Measurements from ENCODE around the gene CRTAC1.
"Not testable (repeated sequence)": the region's sequence is repeated elsewhere in the genome, so short reads cannot be mapped to it uniquely, and the experiment has no call there.

The CRTAC1 gene

GRCh38 chr10:97863808-97864207, 166.6 kb downstream of the CRTAC1 start:
- no peaks in the 10 kb centered on the region for H3K9me3 ChIP-seq (ENCODE audit: control insufficient read depth, insufficient read depth, low read length)
- peaks cover 19% of the 10 kb centered on the region for H3K4me1 ChIP-seq (ENCODE audit: insufficient read depth, low read length)
- H3K9ac ChIP-seq (ENCODE audit: low read depth, low read length), result no peak overlapping the region
- H3K36me3 ChIP-seq (ENCODE audit: insufficient read depth, low read length), result no peaks in the 10 kb centered on the region

- Histone ChIP-seq H3K9ac (ENCODE audit: low read depth, low read length) (no peak overlapping the region), H3K36me3 (ENCODE audit: insufficient read depth, low read length) (no peaks in the 10 kb centered on the region), H3K9me3 (ENCODE audit: control insufficient read depth, insufficient read depth, low read length) (no peaks in the 10 kb centered on the region), H3K4me1 (ENCODE audit: insufficient read depth, low read length) (peaks cover 16% of the 10 kb centered on the region)
Observed at GRCh38 chr10:97861924-97862323, 168.5 kb downstream of the CRTAC1 start.

- no peak overlapping the region for H3K9ac ChIP-seq (ENCODE audit: low read depth, low read length)
- H3K4me1 ChIP-seq (ENCODE audit: insufficient read depth, low read length), result peaks cover 16% of the 10 kb centered on the region
- no peaks in the 10 kb centered on the region for H3K9me3 ChIP-seq (ENCODE audit: control insufficient read depth, insufficient read depth, low read length)
- H3K36me3 ChIP-seq (ENCODE audit: insufficient read depth, low read length), result no peaks in the 10 kb centered on the region
Observed at GRCh38 chr10:97861097-97861750, 169.2 kb downstream of the CRTAC1 start.

- H3K9me3 ChIP-seq (ENCODE audit: control insufficient read depth, insufficient read depth, low read length), result no peaks in the 10 kb centered on the region
- peaks cover 16% of the 10 kb centered on the region for H3K4me1 ChIP-seq (ENCODE audit: insufficient read depth, low read length)
- no peak overlapping the region for H3K9ac ChIP-seq (ENCODE audit: low read depth, low read length)
Observed at GRCh38 chr10:97858001-97858439, 172.4 kb downstream of the CRTAC1 start.

GRCh38 chr10:97854743-97855142, 175.7 kb downstream of the CRTAC1 start:
- Histone ChIP-seq H3K4me1 (ENCODE audit: insufficient read depth, low read length) (no peaks in the 10 kb centered on the region; the same call in 1 of the 2 replicates), H3K36me3 (ENCODE audit: insufficient read depth, low read length) (no peaks in the 10 kb centered on the region), H3K9me3 (ENCODE audit: control insufficient read depth, insufficient read depth, low read length) (no peaks in the 10 kb centered on the region), H3K9ac (ENCODE audit: low read depth, low read length) (no peak overlapping the region)

More at GRCh38 chr10:97858001-97858439, 172.4 kb downstream of the CRTAC1 start:
- H3K36me3 ChIP-seq (ENCODE audit: insufficient read depth, low read length), result no peaks in the 10 kb centered on the region

- H3K36me3 ChIP-seq (ENCODE audit: insufficient read depth, low read length), result no peaks in the 10 kb centered on the region
- H3K9ac ChIP-seq (ENCODE audit: low read depth, low read length), result no peak overlapping the region
- no peaks in the 10 kb centered on the region for H3K9me3 ChIP-seq (ENCODE audit: control insufficient read depth, insufficient read depth, low read length)
- H3K4me1 ChIP-seq (ENCODE audit: insufficient read depth, low read length), result no peaks in the 10 kb centered on the region
Observed at GRCh38 chr10:97852840-97853405, 177.5 kb downstream of the CRTAC1 start.

- Histone ChIP-seq H3K4me1 (ENCODE audit: insufficient read depth, low read length) (no peaks in the 10 kb centered on the region), H3K36me3 (ENCODE audit: insufficient read depth, low read length) (no peaks in the 10 kb centered on the region), H3K9me3 (ENCODE audit: control insufficient read depth, insufficient read depth, low read length) (no peaks in the 10 kb centered on the region), H3K9ac (ENCODE audit: low read depth, low read length) (no peak overlapping the region)
Observed at GRCh38 chr10:97852277-97852676, 178.1 kb downstream of the CRTAC1 start.

GRCh38 chr10:97851341-97852001, 178.9 kb downstream of the CRTAC1 start:
- Histone ChIP-seq H3K9me3 (ENCODE audit: control insufficient read depth, insufficient read depth, low read length) (no peaks in the 10 kb centered on the region), H3K36me3 (ENCODE audit: insufficient read depth, low read length) (no peaks in the 10 kb centered on the region), H3K9ac (ENCODE audit: low read depth, low read length) (no peak overlapping the region), H3K4me1 (ENCODE audit: insufficient read depth, low read length) (no peaks in the 10 kb centered on the region)

- no peaks in the 10 kb centered on the region for H3K36me3 ChIP-seq (ENCODE audit: insufficient read depth, low read length)
- no peaks in the 10 kb centered on the region for H3K4me1 ChIP-seq (ENCODE audit: insufficient read depth, low read length)
- H3K9ac ChIP-seq (ENCODE audit: low read depth, low read length), result no peak overlapping the region
- no peaks in the 10 kb centered on the region for H3K9me3 ChIP-seq (ENCODE audit: control insufficient read depth, insufficient read depth, low read length)
Observed at GRCh38 chr10:97850446-97850845, 180.0 kb downstream of the CRTAC1 start.

- H3K9me3 ChIP-seq (ENCODE audit: control insufficient read depth, insufficient read depth, low read length), result no peaks in the 10 kb centered on the region
- peak within 1 kb of the TSS; percentile 46; the same call in 1 of the 2 replicates for H3K9ac ChIP-seq (ENCODE audit: low read depth, low read length)
- no peaks in the 10 kb centered on the region for H3K4me1 ChIP-seq (ENCODE audit: insufficient read depth, low read length)
- no peaks in the 10 kb centered on the region for H3K36me3 ChIP-seq (ENCODE audit: insufficient read depth, low read length)
Observed at GRCh38 chr10:97849687-97850402, 180.6 kb downstream of the CRTAC1 start, which contains the start of gene GOLGA7B. Gene GOLGA7B (plus strand): TSS chr10:97849843. CDS start chr10:97850304, 461 bp downstream.

- Histone ChIP-seq H3K4me1 (ENCODE audit: insufficient read depth, low read length) (no peaks in the 10 kb centered on the region), H3K36me3 (ENCODE audit: insufficient read depth, low read length) (no peaks in the 10 kb centered on the region), H3K9me3 (ENCODE audit: control insufficient read depth, insufficient read depth, low read length) (no peaks in the 10 kb centered on the region), H3K9ac (ENCODE audit: low read depth, low read length) (peak overlapping the region; percentile 46; the same call in 1 of the 2 replicates)
Observed at GRCh38 chr10:97849103-97849686, 181.2 kb downstream of the CRTAC1 start.

- H3K4me1 ChIP-seq (ENCODE audit: insufficient read depth, low read length), result no peaks in the 10 kb centered on the region; the same call in 1 of the 2 replicates
- H3K36me3 ChIP-seq (ENCODE audit: insufficient read depth, low read length), result no peaks in the 10 kb centered on the region
- no peak overlapping the region for H3K9ac ChIP-seq (ENCODE audit: low read depth, low read length)
- no peaks in the 10 kb centered on the region for H3K9me3 ChIP-seq (ENCODE audit: control insufficient read depth, insufficient read depth, low read length)
Observed at GRCh38 chr10:97844678-97845077, 185.7 kb downstream of the CRTAC1 start.

- not testable (repeated sequence) for H3K9me3 ChIP-seq (ENCODE audit: control insufficient read depth, insufficient read depth, low read length); H3K4me1 ChIP-seq (ENCODE audit: insufficient read depth, low read length); H3K9ac ChIP-seq (ENCODE audit: low read depth, low read length); H3K36me3 ChIP-seq (ENCODE audit: insufficient read depth, low read length)
Observed at GRCh38 chr10:97843972-97844371, 186.4 kb downstream of the CRTAC1 start.

- no peaks in the 10 kb centered on the region for H3K36me3 ChIP-seq (ENCODE audit: insufficient read depth, low read length)
- no peaks in the 10 kb centered on the region for H3K9me3 ChIP-seq (ENCODE audit: control insufficient read depth, insufficient read depth, low read length)
- H3K9ac ChIP-seq (ENCODE audit: low read depth, low read length), result no peak overlapping the region
- H3K4me1 ChIP-seq (ENCODE audit: insufficient read depth, low read length), result no peaks in the 10 kb centered on the region; the same call in 1 of the 2 replicates
Observed at GRCh38 chr10:97843281-97843671, 187.1 kb downstream of the CRTAC1 start.
